GM19455 (cell line): ENCODE measurements around the gene CNOT9.

Experiments used
- ATAC-seq: cut with Tn5 transposase; IDR thresholded peaks from one replicate; pipeline ENCODE4 v1.9.1; 2021; ENCODE audit not compliant: unreplicated experiment

The CNOT9 gene

GRCh38 chr2:218643751-218644310, 75.2 kb downstream of the CNOT9 start:
- no peak for ATAC-seq

DNA sequence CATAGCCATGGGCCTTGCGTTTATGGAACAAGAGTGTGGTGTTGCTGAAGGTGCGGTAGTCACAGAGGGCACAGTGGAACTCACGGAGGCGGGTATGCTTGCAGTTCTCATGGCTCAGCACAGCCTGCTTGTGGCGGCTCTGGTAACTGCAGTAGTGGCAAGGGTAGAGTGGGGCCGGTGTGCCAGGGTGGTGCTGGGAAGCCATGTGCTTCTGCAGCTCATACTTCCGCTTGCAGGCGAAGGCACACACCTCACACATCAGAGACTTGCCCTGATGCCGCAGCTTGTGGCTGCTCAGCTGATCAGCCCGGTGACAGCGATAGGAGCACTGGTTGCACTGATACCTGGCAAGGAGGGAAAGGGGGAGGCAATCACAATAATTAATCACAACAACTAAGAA, 76.1 kb downstream of the CNOT9 start:
- ATAC-seq: no peak

DNA sequence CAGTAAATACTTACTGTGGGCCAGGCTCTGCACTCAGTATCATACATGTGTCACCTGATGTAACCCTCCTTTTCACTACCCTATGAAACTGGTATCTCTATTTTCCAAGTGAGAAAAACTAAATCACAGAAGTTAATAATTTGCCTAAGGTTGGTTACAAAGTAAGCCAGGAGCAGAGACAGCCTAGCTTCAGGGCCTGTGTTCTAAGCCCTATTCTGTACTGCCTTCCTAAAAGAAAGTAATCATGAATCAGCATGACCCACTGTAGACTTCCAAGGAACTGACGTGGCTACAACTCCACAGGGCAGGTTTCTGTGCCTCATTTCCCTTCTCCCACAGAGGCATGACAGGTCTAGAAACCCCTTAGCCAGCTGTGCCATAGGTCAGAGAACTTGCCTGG, 76.5 kb downstream of the CNOT9 start:
- ATAC-seq: no peak
